RWPE2 (cell line): ENCODE data around the gene MN1.

ENCODE experiments used
- ATAC-seq: fragments of 200-7000 bp; cut with Tn5 transposase; 3 replicates; pipeline ENCODE4 v1.9.1; 2021; ENCODE audit warnings: low read depth
- DNase-seq: peaks from one replicate; pipeline ENCODE4 v3.0.0-alpha.2; 2020; ENCODE audit warnings: low spot score
- H3K27ac ChIP-seq: fragments of 450-650 bp; 2 replicates; pipeline ENCODE4 v1.5.1; 2017; ENCODE audit warnings: mild to moderate bottlenecking; ENCODE audit not compliant: poor library complexity, severe bottlenecking
- H3K27me3 ChIP-seq: fragments of 250-450 bp; sonication (Bioruptor Pico); 2 replicates; pipeline ENCODE4 v1.5.1; 2021; ENCODE audit warnings: mild to moderate bottlenecking, moderate library complexity; ENCODE audit not compliant: insufficient read depth, poor library complexity, severe bottlenecking
- H3K36me3 ChIP-seq: fragments of 250-450 bp; sonication (Bioruptor Pico); 2 replicates; pipeline ENCODE4 v1.5.1; 2020; ENCODE audit warnings: low read depth, mild to moderate bottlenecking, moderate library complexity
- H3K4me1 ChIP-seq: fragments of 250-450 bp; sonication (Bioruptor Pico); 2 replicates; pipeline ENCODE4 v1.5.1; 2021; ENCODE audit warnings: mild to moderate bottlenecking, moderate library complexity; ENCODE audit not compliant: insufficient read depth, poor library complexity, severe bottlenecking
- H3K4me3 ChIP-seq: fragments of 250-450 bp; sonication (Bioruptor Pico); 2 replicates; pipeline ENCODE4 v1.5.1; 2021; ENCODE audit warnings: mild to moderate bottlenecking, moderate library complexity; ENCODE audit not compliant: severe bottlenecking
- H3K9me3 ChIP-seq: fragments of 250-450 bp; sonication (Bioruptor Pico); 2 replicates; pipeline ENCODE4 v1.5.1; 2021; ENCODE audit warnings: mild to moderate bottlenecking, moderate library complexity; ENCODE audit not compliant: severe bottlenecking
- CTCF ChIP-seq: fragments of 450-650 bp; IDR thresholded peaks from one replicate; pipeline ENCODE4 v1.5.1; 2017; ENCODE audit warnings: mild to moderate bottlenecking, moderate library complexity; ENCODE audit not compliant: poor library complexity, severe bottlenecking

The MN1 gene

GRCh38 chr22:27801616-27802345 lies at the start of gene MN1:
MN1 (minus strand) TSS chr22:27801756; CDS start chr22:27800543, 1,213 bp downstream.
- DNase-seq (no peak), ATAC-seq (peak; percentile 50)
- no peaks in the 10 kb centered on the region for H3K27me3 ChIP-seq
- no peak for TF ChIP-seq CTCF
- H3K36me3 ChIP-seq = peaks cover under 1% of the 10 kb centered on the region; the same call in 1 of the 2 replicates
- H3K4me3 ChIP-seq = peak within 1 kb of the TSS; percentile 85
- no peaks in the 10 kb centered on the region for H3K4me1 ChIP-seq
- peak within 1 kb of the TSS; percentile 66 for H3K27ac ChIP-seq
- no peaks in the 10 kb centered on the region for H3K9me3 ChIP-seq

- H3K36me3 ChIP-seq = peaks cover 55% of the 10 kb centered on the region
- no peaks in the 10 kb centered on the region for H3K9me3 ChIP-seq
- no peak overlapping the region for H3K4me3 ChIP-seq
- ATAC-seq (no peak), DNase-seq (no peak)
- H3K27me3 ChIP-seq = no peaks in the 10 kb centered on the region
- no peak overlapping the region for H3K27ac ChIP-seq
- H3K4me1 ChIP-seq = no peaks in the 10 kb centered on the region
- no peak for TF ChIP-seq CTCF
Measured at GRCh38 chr22:27850000-27850521, 48.5 kb upstream of the MN1 start.

GRCh38 chr22:27848005-27848404 lies 46.4 kb upstream of the MN1 start:
- no peak for DNase-seq
- ATAC-seq = no peak
- Histone ChIP-seq H3K4me1 (no peaks in the 10 kb centered on the region), H3K4me3 (no peak overlapping the region), H3K27ac (no peak overlapping the region), H3K27me3 (no peaks in the 10 kb centered on the region), H3K36me3 (peaks cover 35% of the 10 kb centered on the region), H3K9me3 (no peaks in the 10 kb centered on the region)
- no peak for TF ChIP-seq CTCF

GRCh38 chr22:27846910-27847309 lies 45.4 kb upstream of the MN1 start:
- Histone ChIP-seq H3K4me3 (no peak overlapping the region), H3K27me3 (no peaks in the 10 kb centered on the region), H3K4me1 (no peaks in the 10 kb centered on the region), H3K36me3 (peaks cover 24% of the 10 kb centered on the region), H3K9me3 (no peaks in the 10 kb centered on the region), H3K27ac (no peak overlapping the region)
- ATAC-seq (no peak), DNase-seq (no peak)
- TF ChIP-seq CTCF = no peak

GRCh38 chr22:27846248-27846757 lies 44.7 kb upstream of the MN1 start:
- DNase-seq = no peak
- no peak for TF ChIP-seq CTCF
- Histone ChIP-seq H3K4me3 (no peak overlapping the region), H3K4me1 (no peaks in the 10 kb centered on the region), H3K9me3 (no peaks in the 10 kb centered on the region), H3K27ac (no peak overlapping the region), H3K27me3 (no peaks in the 10 kb centered on the region), H3K36me3 (peaks cover 18% of the 10 kb centered on the region)
- no peak for ATAC-seq
